ENCODE measurements around the gene SSR4.
A peak's percentile ranks its signal among the peaks of the same experiment; 100 is the strongest.
"Not testable (repeated sequence)": the region's sequence is repeated elsewhere in the genome, so short reads cannot be mapped to it uniquely, and the experiment has no call there.

SSR4 gene

GRCh38 chrX:153794018-153794896 is at the start of gene SSR4, which contains the start of gene IDH3G:
Gene SSR4 (plus strand): TSS chrX:153794668. CDS start chrX:153794688, 20 bp downstream.
Gene IDH3G (minus strand): TSS chrX:153794375. CDS start chrX:153794326, 49 bp downstream.
- Histone ChIP-seq H3K9me3 (ENCODE audit: insufficient read depth, low read length) (no peaks in the 10 kb centered on the region), H3K9ac (ENCODE audit: insufficient read length, low read depth) (peak within 1 kb of the TSS; percentile 89), H3K4me3 (ENCODE audit: insufficient read length, low read depth) (peak within 1 kb of the TSS; percentile 71), H3K27me3 (ENCODE audit: insufficient read depth, insufficient read length) (no peaks in the 10 kb centered on the region), H3K4me1 (ENCODE audit: insufficient read depth, insufficient read length) (peaks cover 2% of the 10 kb centered on the region), H3K36me3 (ENCODE audit: insufficient read depth, insufficient read length, low read length) (peaks cover 58% of the 10 kb centered on the region)
- DNase-seq (ENCODE audit: low read depth, low spot score), result peak; percentile 68
- TF ChIP-seq YY1 (IDR thresholded peaks at IDR 0.05; ENCODE audit: insufficient read depth, insufficient read length) (peak; percentile 55), ZNF274 (IDR thresholded peaks at IDR 0.05; ENCODE audit: low read depth, low read length) (no peak)

GRCh38 chrX:153745067-153745433 is 49.4 kb upstream of the SSR4 start:
- not testable (repeated sequence) for H3K9me3 ChIP-seq (ENCODE audit: insufficient read depth, low read length); H3K36me3 ChIP-seq (ENCODE audit: insufficient read depth, insufficient read length, low read length); H3K9ac ChIP-seq (ENCODE audit: insufficient read length, low read depth); H3K27me3 ChIP-seq (ENCODE audit: insufficient read depth, insufficient read length); H3K4me3 ChIP-seq (ENCODE audit: insufficient read length, low read depth); DNase-seq (ENCODE audit: low read depth, low spot score); H3K4me1 ChIP-seq (ENCODE audit: insufficient read depth, insufficient read length)

- Histone ChIP-seq H3K9me3 (ENCODE audit: insufficient read depth, low read length) (no peaks in the 10 kb centered on the region), H3K36me3 (ENCODE audit: insufficient read depth, insufficient read length, low read length) (no peaks in the 10 kb centered on the region), H3K27me3 (ENCODE audit: insufficient read depth, insufficient read length) (no peaks in the 10 kb centered on the region), H3K4me1 (ENCODE audit: insufficient read depth, insufficient read length) (no peaks in the 10 kb centered on the region), H3K4me3 (ENCODE audit: insufficient read length, low read depth) (no peak overlapping the region), H3K9ac (ENCODE audit: insufficient read length, low read depth) (no peak overlapping the region)
- TF ChIP-seq SUZ12 (IDR thresholded peaks at IDR 0.05; ENCODE audit: extremely low read depth, insufficient read depth, insufficient read length), result no peak
- TF ChIP-seq YY1 (IDR thresholded peaks at IDR 0.05; ENCODE audit: insufficient read depth, insufficient read length), result no peak
- TF ChIP-seq ZNF274 (IDR thresholded peaks at IDR 0.05; ENCODE audit: low read depth, low read length), result no peak
- DNase-seq (ENCODE audit: low read depth, low spot score), result no peak
Measured at GRCh38 chrX:153746359-153746758, 48.1 kb upstream of the SSR4 start.

GRCh38 chrX:153746991-153747390 is 47.5 kb upstream of the SSR4 start:
- H3K4me1 ChIP-seq (ENCODE audit: insufficient read depth, insufficient read length); H3K27me3 ChIP-seq (ENCODE audit: insufficient read depth, insufficient read length); DNase-seq (ENCODE audit: low read depth, low spot score); H3K4me3 ChIP-seq (ENCODE audit: insufficient read length, low read depth); H3K9me3 ChIP-seq (ENCODE audit: insufficient read depth, low read length); H3K36me3 ChIP-seq (ENCODE audit: insufficient read depth, insufficient read length, low read length); H3K9ac ChIP-seq (ENCODE audit: insufficient read length, low read depth): not testable (repeated sequence)

- H3K9ac ChIP-seq (ENCODE audit: insufficient read length, low read depth); DNase-seq (ENCODE audit: low read depth, low spot score); H3K4me1 ChIP-seq (ENCODE audit: insufficient read depth, insufficient read length); H3K27me3 ChIP-seq (ENCODE audit: insufficient read depth, insufficient read length); H3K9me3 ChIP-seq (ENCODE audit: insufficient read depth, low read length); H3K36me3 ChIP-seq (ENCODE audit: insufficient read depth, insufficient read length, low read length); H3K4me3 ChIP-seq (ENCODE audit: insufficient read length, low read depth): not testable (repeated sequence)
Measured at GRCh38 chrX:153749017-153749416, 45.5 kb upstream of the SSR4 start.

GRCh38 chrX:153750127-153750774 is 44.2 kb upstream of the SSR4 start:
- TF ChIP-seq ZNF274 (IDR thresholded peaks at IDR 0.05; ENCODE audit: low read depth, low read length), result no peak
- H3K9me3 ChIP-seq (ENCODE audit: insufficient read depth, low read length), result no peaks in the 10 kb centered on the region
- H3K36me3 ChIP-seq (ENCODE audit: insufficient read depth, insufficient read length, low read length), result no peaks in the 10 kb centered on the region
- H3K9ac ChIP-seq (ENCODE audit: insufficient read length, low read depth), result no peak overlapping the region
- H3K4me1 ChIP-seq (ENCODE audit: insufficient read depth, insufficient read length), result no peaks in the 10 kb centered on the region
- H3K27me3 ChIP-seq (ENCODE audit: insufficient read depth, insufficient read length), result no peaks in the 10 kb centered on the region
- H3K4me3 ChIP-seq (ENCODE audit: insufficient read length, low read depth), result no peak overlapping the region
- DNase-seq (ENCODE audit: low read depth, low spot score), result no peak

GRCh38 chrX:153755136-153755535 is 39.3 kb upstream of the SSR4 start:
- no peak for TF ChIP-seq YY1 (IDR thresholded peaks at IDR 0.05; ENCODE audit: insufficient read depth, insufficient read length)
- TF ChIP-seq SUZ12 (IDR thresholded peaks at IDR 0.05; ENCODE audit: extremely low read depth, insufficient read depth, insufficient read length), result no peak
- no peak for TF ChIP-seq ZNF274 (IDR thresholded peaks at IDR 0.05; ENCODE audit: low read depth, low read length)
- no peak for DNase-seq (ENCODE audit: low read depth, low spot score)
- H3K4me3 ChIP-seq (ENCODE audit: insufficient read length, low read depth), result no peak overlapping the region
- no peak overlapping the region for H3K9ac ChIP-seq (ENCODE audit: insufficient read length, low read depth)
- no peaks in the 10 kb centered on the region for H3K36me3 ChIP-seq (ENCODE audit: insufficient read depth, insufficient read length, low read length)
- H3K4me1 ChIP-seq (ENCODE audit: insufficient read depth, insufficient read length), result no peaks in the 10 kb centered on the region
- no peaks in the 10 kb centered on the region for H3K27me3 ChIP-seq (ENCODE audit: insufficient read depth, insufficient read length)
- H3K9me3 ChIP-seq (ENCODE audit: insufficient read depth, low read length), result no peaks in the 10 kb centered on the region

GRCh38 chrX:153761863-153762262 is 32.6 kb upstream of the SSR4 start:
- H3K9ac ChIP-seq (ENCODE audit: insufficient read length, low read depth), result no peak overlapping the region
- H3K27me3 ChIP-seq (ENCODE audit: insufficient read depth, insufficient read length), result no peaks in the 10 kb centered on the region
- H3K4me3 ChIP-seq (ENCODE audit: insufficient read length, low read depth), result no peak overlapping the region
- peaks cover 2% of the 10 kb centered on the region for H3K4me1 ChIP-seq (ENCODE audit: insufficient read depth, insufficient read length)
- no peaks in the 10 kb centered on the region for H3K36me3 ChIP-seq (ENCODE audit: insufficient read depth, insufficient read length, low read length)
- H3K9me3 ChIP-seq (ENCODE audit: insufficient read depth, low read length), result no peaks in the 10 kb centered on the region
- TF ChIP-seq ZNF274 (IDR thresholded peaks at IDR 0.05; ENCODE audit: low read depth, low read length) (no peak), YY1 (IDR thresholded peaks at IDR 0.05; ENCODE audit: insufficient read depth, insufficient read length) (no peak), SUZ12 (IDR thresholded peaks at IDR 0.05; ENCODE audit: extremely low read depth, insufficient read depth, insufficient read length) (no peak)
- DNase-seq (ENCODE audit: low read depth, low spot score), result no peak
